K562 (cell line): ENCODE measurements around the gene LOC128125822.

ENCODE experiments used
- CHD2 ChIP-seq: IDR thresholded peaks from 2 replicates; pipeline ENCODE4 v1.6.1; 2011; ENCODE audit warnings: low read depth, low read length
- CHD4 ChIP-seq: fragments of 200-600 bp; sonication (generic); IDR thresholded peaks from 3 replicates; pipeline ENCODE4 v1.6.1; 2012; ENCODE audit warnings: low read depth, mild to moderate bottlenecking, mixed read lengths, low read length, inconsistent platforms; ENCODE audit not compliant: insufficient read depth, insufficient replicate concordance, poor library complexity, severe bottlenecking
- CSDE1 ChIP-seq, 2 experiments: fragments of 450-650 bp; IDR thresholded peaks; 2 replicates each; pipeline ENCODE4 v1.6.1; 2016; ENCODE audit warnings: mild to moderate bottlenecking in 1 of 2
- ELF1 ChIP-seq: fragments of 200-800 bp; sonication (Bioruptor generic); IDR thresholded peaks from 2 replicates; pipeline ENCODE4 v1.6.1; 2016; ENCODE audit warnings: missing genetic modification characterization, missing compliant biosample characterization
- FOXM1 ChIP-seq, 2 experiments: fragments of 450-650 bp in 1 of 2; sonication (generic) in 1 of 2; formaldehyde crosslinking in 1 of 2; IDR thresholded peaks; 2 replicates each; pipeline versions ENCODE4 v1.6.1 to v1.9.0; 2017 to 2022; ENCODE audit warnings: low read depth in 2 of 2, mild to moderate bottlenecking in 2 of 2, missing genetic modification reagents in 1 of 2, moderate library complexity in 1 of 2
- MCM3 ChIP-seq: fragments of 450-650 bp; IDR thresholded peaks from 2 replicates; pipeline ENCODE4 v1.6.1; 2016
- NFATC3 ChIP-seq: fragments of 450-650 bp; IDR thresholded peaks from 2 replicates; pipeline ENCODE4 v1.6.1; 2017; ENCODE audit warnings: mild to moderate bottlenecking
- RAD51 ChIP-seq: fragments of 450-650 bp; IDR thresholded peaks from 2 replicates; pipeline ENCODE4 v1.7.1; 2016; ENCODE audit warnings: low read depth, mild to moderate bottlenecking, borderline replicate concordance
- RBM34 ChIP-seq: fragments of 200-400 bp; formaldehyde crosslinking; IDR thresholded peaks from 2 replicates; pipeline ENCODE4 v1.6.1; 2018; ENCODE audit warnings: low read length, borderline replicate concordance; ENCODE audit not compliant: insufficient read depth
- RBM39 ChIP-seq: fragments of 200-400 bp; formaldehyde crosslinking; optimal IDR thresholded peaks from 2 replicates; pipeline ENCODE3; 2018; ENCODE audit warnings: low read depth, low read length
- SREBF1 ChIP-seq: fragments of 150-350 bp; IDR thresholded peaks from 2 replicates; pipeline ENCODE4 v1.6.1; 2014; ENCODE audit warnings: antibody characterized with exemption, low read depth, low read length, borderline replicate concordance
- THRAP3 ChIP-seq: fragments of 450-650 bp; IDR thresholded peaks from 2 replicates; pipeline ENCODE4 v1.6.1; 2016; ENCODE audit warnings: mild to moderate bottlenecking, inconsistent platforms, borderline replicate concordance
- ZBTB8A ChIP-seq: fragments of 450-650 bp; IDR thresholded peaks from 2 replicates; pipeline ENCODE4 v1.6.1; 2018; ENCODE audit warnings: mild to moderate bottlenecking, moderate library complexity; ENCODE audit not compliant: partially characterized antibody
- ZNF165 ChIP-seq: fragments of 250-450 bp; sonication (Bioruptor Pico); IDR thresholded peaks from 2 replicates; pipeline ENCODE4 v1.4.0; 2020; ENCODE audit warnings: borderline replicate concordance
- ZNF778 ChIP-seq: fragments of 450-650 bp; formaldehyde crosslinking; IDR thresholded peaks from 2 replicates; pipeline ENCODE4 v1.4.0; 2020; ENCODE audit warnings: mild to moderate bottlenecking, moderate library complexity
- TF ChIP-seq, protein P1 (sequence below): fragments of 200-600 bp; sonication (generic); IDR thresholded peaks from one replicate; pipeline ENCODE4 v1.6.1; 2012; ENCODE audit warnings: mild to moderate bottlenecking, low read depth, low read length, inconsistent platforms
- TF ChIP-seq, protein P2 (sequence below): fragments of 450-650 bp; IDR thresholded peaks from 2 replicates; pipeline ENCODE4 v1.6.1; 2016; ENCODE audit warnings: missing biosample characterization, missing genetic modification characterization

Gene LOC128125822

DNA sequence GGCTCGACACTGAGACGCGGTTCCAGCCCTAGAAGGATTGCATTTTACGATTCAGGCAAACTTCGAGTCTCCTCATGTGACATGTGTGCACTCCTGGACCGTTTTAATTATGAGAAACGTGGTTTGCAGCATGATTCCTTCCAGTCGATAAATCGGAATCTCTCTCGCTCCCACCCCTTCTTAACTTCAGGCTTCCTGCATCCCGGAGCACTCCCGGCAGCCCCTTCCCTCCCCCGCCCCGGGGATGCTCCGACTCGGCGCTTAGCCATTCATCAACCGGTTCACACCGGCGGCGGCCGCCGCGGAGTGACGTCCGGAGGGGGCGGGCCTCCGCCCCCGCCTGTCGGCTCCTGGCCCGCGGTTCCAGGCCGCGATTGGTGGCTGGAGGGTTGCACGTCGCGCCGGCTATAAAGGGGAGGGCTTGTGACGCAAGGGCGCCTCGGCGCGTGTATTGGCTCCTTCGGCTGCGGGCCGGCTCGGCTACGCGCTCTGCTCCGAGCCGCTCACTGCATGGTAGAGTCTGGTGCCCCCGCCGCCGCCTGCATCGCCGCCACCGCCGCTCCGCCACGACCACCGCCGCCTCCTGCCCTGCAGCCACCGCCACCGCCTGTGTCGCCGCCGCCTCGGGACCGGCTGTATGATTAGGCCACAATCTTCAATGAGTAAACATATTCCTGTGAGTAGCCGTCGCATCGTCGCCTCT is at the start of gene LOC128125822, which contains the start of gene PTP4A1 (continued):
- TF ChIP-seq, protein P1, sequence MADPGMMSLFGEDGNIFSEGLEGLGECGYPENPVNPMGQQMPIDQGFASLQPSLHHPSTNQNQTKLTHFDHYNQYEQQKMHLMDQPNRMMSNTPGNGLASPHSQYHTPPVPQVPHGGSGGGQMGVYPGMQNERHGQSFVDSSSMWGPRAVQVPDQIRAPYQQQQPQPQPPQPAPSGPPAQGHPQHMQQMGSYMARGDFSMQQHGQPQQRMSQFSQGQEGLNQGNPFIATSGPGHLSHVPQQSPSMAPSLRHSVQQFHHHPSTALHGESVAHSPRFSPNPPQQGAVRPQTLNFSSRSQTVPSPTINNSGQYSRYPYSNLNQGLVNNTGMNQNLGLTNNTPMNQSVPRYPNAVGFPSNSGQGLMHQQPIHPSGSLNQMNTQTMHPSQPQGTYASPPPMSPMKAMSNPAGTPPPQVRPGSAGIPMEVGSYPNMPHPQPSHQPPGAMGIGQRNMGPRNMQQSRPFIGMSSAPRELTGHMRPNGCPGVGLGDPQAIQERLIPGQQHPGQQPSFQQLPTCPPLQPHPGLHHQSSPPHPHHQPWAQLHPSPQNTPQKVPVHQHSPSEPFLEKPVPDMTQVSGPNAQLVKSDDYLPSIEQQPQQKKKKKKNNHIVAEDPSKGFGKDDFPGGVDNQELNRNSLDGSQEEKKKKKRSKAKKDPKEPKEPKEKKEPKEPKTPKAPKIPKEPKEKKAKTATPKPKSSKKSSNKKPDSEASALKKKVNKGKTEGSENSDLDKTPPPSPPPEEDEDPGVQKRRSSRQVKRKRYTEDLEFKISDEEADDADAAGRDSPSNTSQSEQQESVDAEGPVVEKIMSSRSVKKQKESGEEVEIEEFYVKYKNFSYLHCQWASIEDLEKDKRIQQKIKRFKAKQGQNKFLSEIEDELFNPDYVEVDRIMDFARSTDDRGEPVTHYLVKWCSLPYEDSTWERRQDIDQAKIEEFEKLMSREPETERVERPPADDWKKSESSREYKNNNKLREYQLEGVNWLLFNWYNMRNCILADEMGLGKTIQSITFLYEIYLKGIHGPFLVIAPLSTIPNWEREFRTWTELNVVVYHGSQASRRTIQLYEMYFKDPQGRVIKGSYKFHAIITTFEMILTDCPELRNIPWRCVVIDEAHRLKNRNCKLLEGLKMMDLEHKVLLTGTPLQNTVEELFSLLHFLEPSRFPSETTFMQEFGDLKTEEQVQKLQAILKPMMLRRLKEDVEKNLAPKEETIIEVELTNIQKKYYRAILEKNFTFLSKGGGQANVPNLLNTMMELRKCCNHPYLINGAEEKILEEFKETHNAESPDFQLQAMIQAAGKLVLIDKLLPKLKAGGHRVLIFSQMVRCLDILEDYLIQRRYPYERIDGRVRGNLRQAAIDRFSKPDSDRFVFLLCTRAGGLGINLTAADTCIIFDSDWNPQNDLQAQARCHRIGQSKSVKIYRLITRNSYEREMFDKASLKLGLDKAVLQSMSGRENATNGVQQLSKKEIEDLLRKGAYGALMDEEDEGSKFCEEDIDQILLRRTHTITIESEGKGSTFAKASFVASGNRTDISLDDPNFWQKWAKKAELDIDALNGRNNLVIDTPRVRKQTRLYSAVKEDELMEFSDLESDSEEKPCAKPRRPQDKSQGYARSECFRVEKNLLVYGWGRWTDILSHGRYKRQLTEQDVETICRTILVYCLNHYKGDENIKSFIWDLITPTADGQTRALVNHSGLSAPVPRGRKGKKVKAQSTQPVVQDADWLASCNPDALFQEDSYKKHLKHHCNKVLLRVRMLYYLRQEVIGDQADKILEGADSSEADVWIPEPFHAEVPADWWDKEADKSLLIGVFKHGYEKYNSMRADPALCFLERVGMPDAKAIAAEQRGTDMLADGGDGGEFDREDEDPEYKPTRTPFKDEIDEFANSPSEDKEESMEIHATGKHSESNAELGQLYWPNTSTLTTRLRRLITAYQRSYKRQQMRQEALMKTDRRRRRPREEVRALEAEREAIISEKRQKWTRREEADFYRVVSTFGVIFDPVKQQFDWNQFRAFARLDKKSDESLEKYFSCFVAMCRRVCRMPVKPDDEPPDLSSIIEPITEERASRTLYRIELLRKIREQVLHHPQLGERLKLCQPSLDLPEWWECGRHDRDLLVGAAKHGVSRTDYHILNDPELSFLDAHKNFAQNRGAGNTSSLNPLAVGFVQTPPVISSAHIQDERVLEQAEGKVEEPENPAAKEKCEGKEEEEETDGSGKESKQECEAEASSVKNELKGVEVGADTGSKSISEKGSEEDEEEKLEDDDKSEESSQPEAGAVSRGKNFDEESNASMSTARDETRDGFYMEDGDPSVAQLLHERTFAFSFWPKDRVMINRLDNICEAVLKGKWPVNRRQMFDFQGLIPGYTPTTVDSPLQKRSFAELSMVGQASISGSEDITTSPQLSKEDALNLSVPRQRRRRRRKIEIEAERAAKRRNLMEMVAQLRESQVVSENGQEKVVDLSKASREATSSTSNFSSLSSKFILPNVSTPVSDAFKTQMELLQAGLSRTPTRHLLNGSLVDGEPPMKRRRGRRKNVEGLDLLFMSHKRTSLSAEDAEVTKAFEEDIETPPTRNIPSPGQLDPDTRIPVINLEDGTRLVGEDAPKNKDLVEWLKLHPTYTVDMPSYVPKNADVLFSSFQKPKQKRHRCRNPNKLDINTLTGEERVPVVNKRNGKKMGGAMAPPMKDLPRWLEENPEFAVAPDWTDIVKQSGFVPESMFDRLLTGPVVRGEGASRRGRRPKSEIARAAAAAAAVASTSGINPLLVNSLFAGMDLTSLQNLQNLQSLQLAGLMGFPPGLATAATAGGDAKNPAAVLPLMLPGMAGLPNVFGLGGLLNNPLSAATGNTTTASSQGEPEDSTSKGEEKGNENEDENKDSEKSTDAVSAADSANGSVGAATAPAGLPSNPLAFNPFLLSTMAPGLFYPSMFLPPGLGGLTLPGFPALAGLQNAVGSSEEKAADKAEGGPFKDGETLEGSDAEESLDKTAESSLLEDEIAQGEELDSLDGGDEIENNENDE, result no peak
- no peak; the same call in 1 of the 2 replicates for TF ChIP-seq ELF1 (tag)
- TF ChIP-seq RAD51, result no peak
- no peak for TF ChIP-seq NFATC3
- TF ChIP-seq THRAP3, result no peak
- TF ChIP-seq SREBF1, result no peak
- TF ChIP-seq ZNF165 (CRISPR knock-in tag), result no peak
- no peak for TF ChIP-seq RBM39
- no peak for TF ChIP-seq ZBTB8A
- no peak for TF ChIP-seq CHD2
- TF ChIP-seq, protein P2, sequence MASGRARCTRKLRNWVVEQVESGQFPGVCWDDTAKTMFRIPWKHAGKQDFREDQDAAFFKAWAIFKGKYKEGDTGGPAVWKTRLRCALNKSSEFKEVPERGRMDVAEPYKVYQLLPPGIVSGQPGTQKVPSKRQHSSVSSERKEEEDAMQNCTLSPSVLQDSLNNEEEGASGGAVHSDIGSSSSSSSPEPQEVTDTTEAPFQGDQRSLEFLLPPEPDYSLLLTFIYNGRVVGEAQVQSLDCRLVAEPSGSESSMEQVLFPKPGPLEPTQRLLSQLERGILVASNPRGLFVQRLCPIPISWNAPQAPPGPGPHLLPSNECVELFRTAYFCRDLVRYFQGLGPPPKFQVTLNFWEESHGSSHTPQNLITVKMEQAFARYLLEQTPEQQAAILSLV (tag), result no peak
- no peak for TF ChIP-seq MCM3
- no peak for TF ChIP-seq ZNF778 (CRISPR knock-in tag)
- no peak for TF ChIP-seq RBM34
- no peak for TF ChIP-seq CSDE1 (IDR thresholded peaks at IDR 0.05)
- no peak for TF ChIP-seq FOXM1 (IDR thresholded peaks at IDR 0.05; ENCODE audit: low read depth)
- TF ChIP-seq FOXM1 (CRISPR knock-in tag; IDR thresholded peaks at IDR 0.05; ENCODE audit: low read depth), result 0 out of 2 replicates have a peak, but pooled peaks have one; percentile 1
- peak; percentile 5 for TF ChIP-seq CHD4
